MM.1S (cell line): ENCODE measurements around the gene NUP37.

Experiments used
- EZH2 ChIP-seq: fragments of 300-600 bp; sonication (generic); optimal IDR thresholded peaks from 2 replicates; pipeline ENCODE3; 2017; ENCODE audit warnings: low read depth, mild to moderate bottlenecking, antibody characterized with exemption, low read length, mixed read lengths
- EZH2phosphoT487 ChIP-seq: fragments of 300-600 bp; sonication (generic); IDR thresholded peaks from 2 replicates; pipeline ENCODE4 v1.6.1; 2018; ENCODE audit warnings: antibody characterized with exemption, low read length
- TF ChIP-seq, protein P1 (sequence below): fragments of 300-600 bp; sonication (generic); IDR thresholded peaks from 2 replicates; pipeline ENCODE4 v1.5.1; 2016; ENCODE audit warnings: antibody characterized with exemption, low read length, mixed read lengths

DNA sequence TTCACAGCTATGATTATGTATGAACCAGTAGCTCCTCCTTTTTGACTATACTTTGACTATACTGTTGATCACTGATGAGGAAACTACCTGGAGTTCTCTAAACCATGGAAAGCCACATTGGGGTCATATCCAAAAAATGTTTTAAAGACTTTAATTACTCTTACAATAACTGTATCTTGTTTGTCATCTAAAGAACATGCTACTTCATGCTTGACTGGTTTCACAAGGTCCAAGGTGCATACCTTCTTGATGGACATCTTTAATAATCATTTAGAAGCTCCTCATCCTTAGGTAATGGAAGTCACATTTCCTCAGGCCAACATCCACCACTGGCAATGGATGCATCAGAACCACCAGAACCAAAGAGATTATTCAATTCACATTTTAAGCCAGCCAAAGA is 88.1 kb downstream of the NUP37 start:
- TF ChIP-seq, protein P1, sequence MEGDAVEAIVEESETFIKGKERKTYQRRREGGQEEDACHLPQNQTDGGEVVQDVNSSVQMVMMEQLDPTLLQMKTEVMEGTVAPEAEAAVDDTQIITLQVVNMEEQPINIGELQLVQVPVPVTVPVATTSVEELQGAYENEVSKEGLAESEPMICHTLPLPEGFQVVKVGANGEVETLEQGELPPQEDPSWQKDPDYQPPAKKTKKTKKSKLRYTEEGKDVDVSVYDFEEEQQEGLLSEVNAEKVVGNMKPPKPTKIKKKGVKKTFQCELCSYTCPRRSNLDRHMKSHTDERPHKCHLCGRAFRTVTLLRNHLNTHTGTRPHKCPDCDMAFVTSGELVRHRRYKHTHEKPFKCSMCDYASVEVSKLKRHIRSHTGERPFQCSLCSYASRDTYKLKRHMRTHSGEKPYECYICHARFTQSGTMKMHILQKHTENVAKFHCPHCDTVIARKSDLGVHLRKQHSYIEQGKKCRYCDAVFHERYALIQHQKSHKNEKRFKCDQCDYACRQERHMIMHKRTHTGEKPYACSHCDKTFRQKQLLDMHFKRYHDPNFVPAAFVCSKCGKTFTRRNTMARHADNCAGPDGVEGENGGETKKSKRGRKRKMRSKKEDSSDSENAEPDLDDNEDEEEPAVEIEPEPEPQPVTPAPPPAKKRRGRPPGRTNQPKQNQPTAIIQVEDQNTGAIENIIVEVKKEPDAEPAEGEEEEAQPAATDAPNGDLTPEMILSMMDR: no peak
- TF ChIP-seq EZH2 (no peak), EZH2phosphoT487 (no peak)
